Measurements from ENCODE around the gene JSRP1. TPM values are rescaled to one million over a fixed set of nuclear protein-coding genes. Genes with fewer than 3 reads are reported as not detected.

The JSRP1 gene
- total and polyA plus RNA-seq, 2 donors from 2014 or later = 0.37 to 5.0 TPM

DNA sequence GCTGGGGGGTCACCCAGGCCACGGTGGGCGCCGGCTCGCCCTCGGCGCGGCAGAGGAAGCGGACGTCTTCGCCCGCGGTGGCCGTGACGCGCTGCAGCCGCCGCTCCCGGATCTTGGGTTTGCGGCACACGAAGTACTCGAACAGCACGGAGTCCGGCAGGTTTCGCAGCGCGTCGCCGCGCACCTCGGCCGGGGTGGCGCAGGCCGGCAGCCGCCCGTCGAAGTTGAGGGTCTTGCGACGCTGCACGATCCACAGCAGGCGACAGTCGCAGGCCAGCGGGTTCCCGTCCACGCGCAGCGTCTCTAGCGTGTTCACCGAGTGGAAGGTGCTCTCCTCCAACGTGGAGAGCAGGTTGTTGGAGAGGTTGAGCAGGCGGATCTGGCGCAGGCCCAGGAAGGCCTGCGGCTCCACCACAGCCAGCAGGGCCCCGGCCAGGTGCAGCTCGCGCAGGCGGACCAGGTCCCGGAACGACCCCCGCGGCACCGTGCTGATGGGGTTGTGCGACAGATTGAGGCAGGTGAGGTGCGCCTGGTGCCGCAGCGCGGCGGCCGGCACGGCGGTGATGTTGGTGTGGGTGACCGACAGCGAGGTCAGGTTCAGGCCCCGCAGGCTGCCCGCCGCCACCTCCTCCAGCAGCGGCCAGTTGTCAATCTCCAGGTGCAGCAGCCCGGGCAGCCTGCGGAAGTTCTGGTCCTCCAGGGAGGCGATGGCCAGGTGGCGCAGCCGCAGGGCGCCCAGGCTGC lies 34.4 kb upstream of the JSRP1 start:
- no peak overlapping the region for H3K9ac ChIP-seq (ENCODE audit: low read length in 3 of 3)
- no peak for FAIRE-seq
- no peak overlapping the region for H3K27ac ChIP-seq (ENCODE audit: low read depth in 2 of 2, low read length in 2 of 2)
- H3K36me3 ChIP-seq (ENCODE audit: control insufficient read depth in 2 of 3, insufficient read depth in 3 of 3, low read length in 3 of 3) = no peaks in the 10 kb centered on the region
- H3K4me3 ChIP-seq (ENCODE audit: low read length in 3 of 3) = no peak overlapping the region
- H3K9me3 ChIP-seq (ENCODE audit: control insufficient read depth in 2 of 3, insufficient read depth in 1 of 3, low read length in 3 of 3) = no peaks in the 10 kb centered on the region
- intact Hi-C loops (cut with DNase I) = no loop called here
- H3K4me1 ChIP-seq (ENCODE audit: control insufficient read depth in 2 of 3, insufficient read depth in 2 of 3, low read depth in 1 of 3, low read length in 3 of 3) = peaks cover 0 to 15% (median 0%) of the 10 kb centered on the region in 3 donors
- H3K27me3 ChIP-seq (ENCODE audit: control insufficient read depth, insufficient read depth, low read length) = peaks cover 22% of the 10 kb centered on the region
- TF ChIP-seq, protein P1, sequence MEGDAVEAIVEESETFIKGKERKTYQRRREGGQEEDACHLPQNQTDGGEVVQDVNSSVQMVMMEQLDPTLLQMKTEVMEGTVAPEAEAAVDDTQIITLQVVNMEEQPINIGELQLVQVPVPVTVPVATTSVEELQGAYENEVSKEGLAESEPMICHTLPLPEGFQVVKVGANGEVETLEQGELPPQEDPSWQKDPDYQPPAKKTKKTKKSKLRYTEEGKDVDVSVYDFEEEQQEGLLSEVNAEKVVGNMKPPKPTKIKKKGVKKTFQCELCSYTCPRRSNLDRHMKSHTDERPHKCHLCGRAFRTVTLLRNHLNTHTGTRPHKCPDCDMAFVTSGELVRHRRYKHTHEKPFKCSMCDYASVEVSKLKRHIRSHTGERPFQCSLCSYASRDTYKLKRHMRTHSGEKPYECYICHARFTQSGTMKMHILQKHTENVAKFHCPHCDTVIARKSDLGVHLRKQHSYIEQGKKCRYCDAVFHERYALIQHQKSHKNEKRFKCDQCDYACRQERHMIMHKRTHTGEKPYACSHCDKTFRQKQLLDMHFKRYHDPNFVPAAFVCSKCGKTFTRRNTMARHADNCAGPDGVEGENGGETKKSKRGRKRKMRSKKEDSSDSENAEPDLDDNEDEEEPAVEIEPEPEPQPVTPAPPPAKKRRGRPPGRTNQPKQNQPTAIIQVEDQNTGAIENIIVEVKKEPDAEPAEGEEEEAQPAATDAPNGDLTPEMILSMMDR (IDR thresholded peaks at IDR 0.05; ENCODE audit: borderline replicate concordance, extremely low read depth, insufficient read depth) = no peak
- no peak for DNase-seq

DNA sequence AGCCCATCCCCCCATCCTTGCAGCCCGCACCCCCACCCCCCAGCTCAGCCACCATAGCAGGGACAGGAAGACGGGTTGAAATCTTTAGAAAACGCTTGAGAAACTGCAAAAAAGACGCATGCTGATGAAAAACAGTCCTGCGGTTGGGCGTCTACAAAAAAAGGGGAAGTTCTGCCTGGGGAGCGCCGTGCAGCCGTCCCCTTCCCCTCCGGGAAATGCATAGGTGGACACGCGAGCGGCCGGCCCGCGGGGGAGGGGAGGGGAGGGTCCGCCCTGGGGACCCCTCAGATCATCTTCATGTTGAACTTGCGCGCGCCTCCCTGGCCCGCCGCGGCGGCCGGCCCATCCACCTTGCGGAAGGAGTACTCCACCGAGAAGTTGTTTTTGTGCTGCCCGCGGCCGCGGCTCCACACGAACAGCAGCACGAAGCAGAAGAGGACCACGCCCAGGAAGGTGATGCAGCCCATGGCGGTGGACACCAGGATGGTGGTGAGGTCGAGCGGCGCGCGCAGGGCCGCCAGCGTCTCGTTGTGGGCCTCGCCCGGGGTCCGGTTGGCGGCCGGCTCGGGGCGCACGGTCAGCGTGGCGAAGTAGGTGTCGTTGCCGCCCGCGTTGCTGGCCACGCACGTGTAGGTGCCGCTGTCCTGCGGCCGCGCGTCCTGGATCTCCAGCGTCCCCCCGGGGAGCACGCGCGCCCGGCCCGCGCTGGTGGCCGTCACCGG lies 33.7 kb upstream of the JSRP1 start:
- FAIRE-seq = no peak

DNA sequence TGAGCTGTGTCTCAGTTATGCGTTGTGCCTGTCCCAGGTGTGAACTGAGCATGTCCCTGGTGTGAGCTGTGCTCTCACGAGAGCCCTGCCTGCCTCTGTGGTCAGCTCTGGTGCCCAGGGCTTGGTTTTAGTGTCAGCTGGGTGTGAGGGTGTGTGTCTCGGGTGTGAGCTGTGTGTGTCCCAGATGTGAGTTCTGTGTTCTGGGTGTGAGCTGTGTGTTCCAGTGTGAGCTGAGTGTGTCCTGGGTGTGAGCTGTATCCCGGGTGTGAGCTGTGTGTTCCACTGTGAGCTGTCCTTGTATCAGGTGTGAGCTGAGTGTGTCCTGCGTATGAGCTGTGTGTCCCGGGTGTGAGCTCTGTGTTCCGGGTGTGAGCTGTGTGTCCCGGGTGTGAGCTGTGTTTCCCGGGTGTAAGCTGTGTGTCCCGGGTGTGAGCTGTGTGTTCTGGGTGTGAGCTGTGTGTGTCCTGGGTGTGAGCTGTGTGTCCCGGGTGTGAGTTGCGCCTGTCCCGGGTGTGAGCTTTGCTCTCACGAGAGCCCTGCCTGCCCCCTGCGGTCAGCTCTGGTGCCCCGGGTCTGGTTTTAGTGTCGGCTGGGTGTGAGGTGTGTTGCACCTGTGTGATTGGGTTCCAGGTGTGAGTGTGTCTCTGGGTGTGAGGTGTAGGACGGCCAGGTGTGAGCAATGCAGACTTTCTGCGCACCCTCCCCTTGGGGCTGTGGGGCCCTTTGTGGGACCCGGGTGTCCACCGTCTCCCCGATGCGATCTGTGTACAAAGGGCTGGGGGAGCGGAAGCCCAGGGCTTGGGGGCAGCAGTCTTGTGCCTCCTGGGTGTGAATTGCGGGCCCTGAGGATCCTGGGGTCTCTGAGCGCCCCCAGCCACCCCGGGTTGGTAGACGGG lies 32.8 kb upstream of the JSRP1 start:
- Histone ChIP-seq H3K4me1 (ENCODE audit: control insufficient read depth in 2 of 3, insufficient read depth in 2 of 3, low read depth in 1 of 3, low read length in 3 of 3) (peaks cover 0 to 15% (median 0%) of the 10 kb centered on the region in 3 donors), H3K27ac (ENCODE audit: low read depth in 2 of 2, low read length in 2 of 2) (no peak overlapping the region), H3K9ac (ENCODE audit: low read length in 3 of 3) (no peak overlapping the region), H3K4me3 (ENCODE audit: low read length in 3 of 3) (no peak overlapping the region), H3K9me3 (ENCODE audit: control insufficient read depth in 2 of 3, insufficient read depth in 1 of 3, low read length in 3 of 3) (no peaks in the 10 kb centered on the region), H3K36me3 (ENCODE audit: control insufficient read depth in 2 of 3, insufficient read depth in 3 of 3, low read length in 3 of 3) (no peaks in the 10 kb centered on the region), H3K27me3 (ENCODE audit: control insufficient read depth, insufficient read depth, low read length) (peaks cover 18% of the 10 kb centered on the region)
- TF ChIP-seq, protein P1 (IDR thresholded peaks at IDR 0.05; ENCODE audit: borderline replicate concordance, extremely low read depth, insufficient read depth) = no peak
- DNase-seq (no peak), FAIRE-seq (no peak)
- intact Hi-C loops (cut with DNase I) = no loop called here

More for the DNA sequence above, 33.7 kb upstream of the JSRP1 start:
- Histone ChIP-seq H3K36me3 (ENCODE audit: control insufficient read depth in 2 of 3, insufficient read depth in 3 of 3, low read length in 3 of 3) (no peaks in the 10 kb centered on the region), H3K27me3 (ENCODE audit: control insufficient read depth, insufficient read depth, low read length) (peaks cover 19% of the 10 kb centered on the region), H3K9me3 (ENCODE audit: control insufficient read depth in 2 of 3, insufficient read depth in 1 of 3, low read length in 3 of 3) (no peaks in the 10 kb centered on the region), H3K4me3 (ENCODE audit: low read length in 3 of 3) (no peak overlapping the region), H3K9ac (ENCODE audit: low read length in 3 of 3) (no peak overlapping the region), H3K27ac (ENCODE audit: low read depth in 2 of 2, low read length in 2 of 2) (no peak overlapping the region), H3K4me1 (ENCODE audit: control insufficient read depth in 2 of 3, insufficient read depth in 2 of 3, low read depth in 1 of 3, low read length in 3 of 3) (peaks cover 0 to 15% (median 0%) of the 10 kb centered on the region in 3 donors)
- DNase-seq = peak in 1 of 5 donors; percentile 84
- TF ChIP-seq, protein P1 (IDR thresholded peaks at IDR 0.05; ENCODE audit: borderline replicate concordance, extremely low read depth, insufficient read depth) = no peak
- intact Hi-C loops (cut with DNase I) = no loop called here

Data from kidney (tissue), 14 donors.